GM03348 (cell line): ENCODE measurements around the gene C4orf17.
"Not testable (repeated sequence)": the region's sequence is repeated elsewhere in the genome, so short reads cannot be mapped to it uniquely, and the experiment has no call there.

ENCODE experiments used
- DNase-seq: peaks from one replicate; pipeline ENCODE4 v3.0.0; 2012; ENCODE audit warnings: low spot score

C4orf17 gene

DNA sequence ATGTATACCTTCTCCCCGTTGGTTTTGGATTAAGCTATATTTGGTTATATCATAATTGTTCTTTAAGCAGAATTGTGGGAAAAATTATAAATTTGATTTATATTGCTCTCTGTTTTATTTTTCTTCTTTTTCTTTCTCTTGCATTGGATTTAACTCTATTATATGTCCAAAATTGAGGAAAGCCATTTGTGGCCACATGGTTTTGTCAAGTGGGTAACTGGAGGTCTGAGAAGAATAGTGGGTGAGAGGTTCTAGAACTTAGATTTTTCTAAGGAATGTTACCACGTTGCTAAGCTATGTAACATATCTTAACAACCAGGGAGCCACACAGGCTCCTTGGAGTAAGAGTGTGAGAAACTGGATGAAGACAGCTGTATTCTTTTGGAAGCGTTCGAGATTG, at the start of gene C4orf17:
Gene C4orf17 (plus strand): TSS at position 301 of the 400 bp plus-strand sequence. CDS start 2,061 bp downstream, outside the sequence.
- DNase-seq, result no peak

DNA sequence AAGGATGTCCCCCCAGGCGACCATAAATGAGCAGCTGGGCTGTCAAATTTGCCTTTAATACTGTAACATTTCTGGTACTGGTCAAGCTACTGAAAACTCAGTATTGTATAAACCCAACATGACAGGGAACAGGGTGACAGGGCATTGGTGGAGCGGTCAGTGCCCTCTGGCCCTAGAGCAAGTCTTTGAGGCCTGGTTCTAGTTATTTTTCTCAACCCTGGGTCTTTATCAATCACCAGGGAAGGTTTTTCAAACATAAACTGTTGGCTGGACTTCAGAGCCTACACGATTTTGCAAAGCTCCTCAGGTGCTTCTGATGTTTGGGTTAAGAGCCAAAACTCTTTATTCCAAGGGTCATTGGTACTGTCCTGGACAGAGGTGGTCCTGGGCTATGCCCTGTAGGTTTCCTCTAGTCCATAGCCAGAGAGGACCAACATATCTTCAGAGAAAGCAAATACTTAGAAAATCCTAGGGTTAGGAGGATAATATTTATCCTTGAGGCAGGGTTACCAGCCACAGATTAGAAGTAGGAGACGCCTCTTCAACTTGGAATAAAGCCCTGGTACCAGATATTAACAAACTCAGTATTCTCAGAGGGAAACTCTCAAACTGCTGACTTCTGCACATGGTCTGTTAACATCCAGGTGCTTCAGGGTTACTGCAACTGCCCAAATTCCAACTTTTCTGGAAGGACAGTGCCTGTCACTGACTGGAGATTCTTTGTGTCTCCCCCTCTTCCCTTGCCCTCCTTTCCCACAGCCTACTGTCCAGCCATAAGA, 49.0 kb upstream of the C4orf17 start:
- DNase-seq, result no peak

DNA sequence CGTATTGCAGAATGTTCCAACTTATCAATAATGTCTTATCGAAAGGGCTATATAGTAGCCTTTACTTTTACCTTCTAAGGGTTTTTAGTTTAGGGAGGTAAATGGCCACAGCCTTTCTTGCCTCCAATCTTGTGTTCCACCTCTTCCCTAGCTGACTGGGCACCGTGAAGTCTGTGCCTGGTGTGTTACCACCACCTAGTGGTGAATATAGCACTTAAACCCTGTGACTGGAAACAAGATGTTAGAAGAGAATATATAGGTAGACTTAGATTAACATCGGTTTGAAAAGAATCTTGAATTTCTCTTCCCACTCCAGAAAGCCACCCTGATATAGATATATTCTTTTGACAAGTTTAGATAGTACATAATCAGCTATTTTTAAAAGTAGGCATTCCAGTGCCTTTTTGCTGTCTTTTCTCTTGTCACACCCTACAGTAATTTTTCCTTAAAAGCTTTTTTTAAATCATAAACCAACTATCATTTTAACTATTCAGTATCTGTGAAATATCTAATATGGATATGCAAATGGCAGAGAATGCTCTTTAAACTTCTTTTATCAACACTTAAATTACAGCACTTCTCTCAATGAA, 47.9 kb upstream of the C4orf17 start:
- peak; percentile 83 for DNase-seq

DNA sequence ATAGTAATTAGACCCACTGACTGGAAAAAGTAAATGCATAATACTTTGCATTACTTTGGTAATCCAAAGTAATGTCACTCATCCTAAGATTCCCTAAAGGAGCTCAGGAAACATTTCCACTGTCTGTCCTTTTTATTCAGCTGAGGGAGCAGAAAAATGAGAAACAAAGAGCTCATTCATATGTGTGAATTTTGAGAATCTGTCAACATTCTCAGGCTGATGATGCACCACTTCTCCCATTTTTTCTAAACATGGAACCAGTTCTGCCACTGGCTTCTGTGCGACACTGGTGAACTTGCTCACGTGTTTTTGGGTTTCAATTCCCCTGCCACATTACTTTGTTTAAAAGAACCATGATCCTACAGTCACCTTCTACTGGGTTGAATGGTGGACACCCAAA, 47.3 kb upstream of the C4orf17 start:
- no peak for DNase-seq

DNA sequence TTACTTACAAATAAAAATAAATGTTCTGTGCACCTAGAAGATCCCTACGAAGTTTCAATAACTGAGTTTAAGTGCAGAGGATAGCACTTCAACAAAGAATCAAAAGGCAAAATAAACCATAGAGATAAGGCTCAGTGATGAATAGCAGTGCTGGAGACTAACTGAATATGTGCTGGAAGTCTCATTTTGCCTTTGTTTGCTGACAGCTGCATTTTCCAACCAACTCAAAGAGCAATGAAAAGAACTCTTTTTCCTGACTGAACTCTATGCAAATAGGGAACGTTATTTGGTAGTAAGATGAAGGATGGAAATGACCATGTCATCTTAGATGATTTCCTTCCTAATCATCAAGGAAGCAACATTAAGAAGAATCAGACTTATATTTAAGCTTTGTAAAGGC, 42.9 kb upstream of the C4orf17 start:
- no peak for DNase-seq

DNA sequence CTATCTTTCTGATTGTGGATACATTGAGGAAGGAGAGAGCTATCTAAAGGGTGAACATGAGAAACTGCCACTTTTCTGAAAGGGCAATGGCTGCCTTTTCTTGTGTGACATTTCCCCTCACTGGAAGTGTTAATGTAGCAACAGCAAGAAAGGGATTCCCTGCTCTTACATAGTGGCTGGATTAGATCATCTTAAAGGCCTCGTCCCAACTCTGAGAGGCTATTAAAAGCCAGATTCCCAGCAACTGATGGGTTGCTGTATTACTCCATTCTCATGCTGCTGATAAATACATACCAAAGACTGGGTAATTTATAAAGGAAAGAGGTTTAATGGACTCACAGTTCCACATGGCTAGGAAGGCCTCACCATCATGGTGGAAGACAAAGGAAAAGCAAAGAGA, 41.9 kb upstream of the C4orf17 start:
- no peak for DNase-seq

DNA sequence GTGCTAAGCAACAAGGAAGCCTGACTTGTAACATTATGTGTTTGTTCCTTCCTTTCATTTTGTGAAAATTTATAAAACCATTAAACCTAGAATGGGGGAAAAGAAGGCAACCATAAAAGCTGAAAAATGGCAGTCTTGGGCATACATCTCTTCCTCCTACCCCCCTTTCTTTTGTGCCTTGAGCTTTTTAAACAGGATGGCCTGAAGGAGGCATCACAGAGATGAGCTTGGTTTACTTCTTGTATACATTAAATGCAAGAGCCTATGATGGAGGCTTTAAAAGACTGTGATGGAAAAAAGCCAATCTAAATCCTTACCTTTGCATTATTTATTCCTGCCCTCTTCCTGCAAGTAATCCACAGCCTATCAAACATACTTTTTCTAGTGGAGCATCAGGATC, 39.5 kb upstream of the C4orf17 start:
- DNase-seq, result no peak

DNA sequence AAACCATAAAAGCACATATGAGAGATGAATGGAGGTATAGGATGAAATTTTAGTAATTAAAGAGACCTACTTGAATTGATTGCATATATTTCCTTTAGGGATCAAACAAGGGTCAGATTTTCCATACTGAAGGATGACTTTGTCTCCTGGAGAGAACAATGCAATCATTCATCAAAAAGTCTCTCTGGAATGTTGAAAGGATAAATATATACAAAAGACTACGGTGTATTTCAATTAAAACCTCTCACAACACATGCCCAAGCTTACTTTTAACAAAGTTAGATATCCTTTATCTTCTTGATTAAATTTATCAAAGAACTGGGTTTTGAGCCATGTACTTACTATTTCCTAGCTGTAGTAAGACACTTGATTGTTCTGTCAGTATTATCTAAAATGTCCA, 38.9 kb upstream of the C4orf17 start:
- DNase-seq, result no peak

DNA sequence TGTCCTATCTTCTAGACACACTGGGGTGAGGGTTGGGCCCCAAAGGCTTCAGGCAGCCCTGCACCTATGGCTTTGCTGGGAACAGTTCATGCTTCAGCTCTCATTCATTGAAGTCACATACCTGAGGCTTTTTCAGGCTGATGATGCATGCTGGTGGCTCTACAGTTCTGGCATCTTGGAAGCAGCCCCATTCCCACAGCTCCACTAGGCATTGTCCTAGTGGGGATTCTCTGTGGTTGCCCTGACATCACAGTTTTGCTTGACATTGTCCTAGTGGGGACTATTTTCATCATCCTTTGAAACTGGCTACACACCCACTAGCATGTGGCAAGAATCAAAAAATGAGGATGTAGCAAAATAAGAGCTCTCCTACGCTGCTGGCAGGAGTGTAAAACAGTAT, 37.7 kb upstream of the C4orf17 start:
- DNase-seq, result no peak

DNA sequence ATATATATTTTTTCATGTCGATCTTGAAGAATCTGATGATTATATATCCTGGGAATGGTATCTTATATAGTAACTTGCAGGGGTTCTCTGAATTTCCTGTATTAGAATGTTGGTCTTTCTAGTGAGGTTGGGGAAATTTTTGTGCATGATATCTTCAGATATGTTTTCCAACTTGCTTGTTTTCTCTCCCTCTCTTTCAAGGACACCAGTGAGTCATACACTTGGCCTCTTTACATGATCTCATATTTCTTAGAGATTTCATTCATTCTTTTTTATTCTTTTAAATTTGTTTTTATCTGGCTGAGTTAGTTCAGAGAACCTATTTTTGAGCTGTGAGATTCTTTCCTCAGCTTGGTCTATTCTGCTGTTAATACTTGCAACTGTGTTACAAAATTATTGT, 27.2 kb upstream of the C4orf17 start:
- DNase-seq, result no peak

DNA sequence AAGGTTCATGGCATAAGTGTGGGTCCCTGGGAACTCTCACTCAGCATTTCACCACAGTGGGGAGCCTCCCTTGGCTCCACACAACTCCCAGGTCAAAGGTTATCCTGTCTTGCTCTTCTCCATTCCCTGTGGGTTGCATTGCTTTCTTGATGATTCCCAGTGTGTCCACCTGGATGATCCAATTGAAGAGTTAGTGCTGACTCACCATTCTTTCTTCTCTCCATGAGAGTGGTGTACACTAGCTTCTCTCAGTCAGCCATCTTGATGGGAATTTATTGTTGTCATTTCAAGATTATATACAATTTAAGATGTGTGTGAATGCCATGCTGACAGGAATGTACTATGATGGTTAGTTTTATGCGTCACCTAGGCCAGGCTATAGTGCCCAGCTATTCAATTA, 25.6 kb upstream of the C4orf17 start:
- DNase-seq, result no peak

DNA sequence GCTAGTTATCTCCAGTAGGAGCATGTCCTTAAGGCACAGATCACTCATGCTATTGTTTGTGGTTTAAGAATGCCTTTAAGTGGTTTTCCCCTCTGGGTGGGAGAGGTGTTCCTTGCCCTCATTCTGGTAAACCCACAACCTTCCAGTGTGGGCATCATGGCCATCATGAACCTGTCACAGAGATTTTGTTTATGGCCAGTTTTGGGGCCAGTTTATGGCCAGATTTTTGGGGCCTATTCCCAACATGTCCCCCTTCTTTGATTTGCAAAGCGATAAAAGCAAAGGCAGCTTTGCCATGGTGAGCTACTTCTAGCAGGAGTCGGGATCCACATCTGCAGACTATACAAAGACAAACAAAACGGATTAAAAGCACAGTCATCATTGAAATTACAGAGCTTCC, 24.2 kb upstream of the C4orf17 start:
- not testable (repeated sequence) for DNase-seq

DNA sequence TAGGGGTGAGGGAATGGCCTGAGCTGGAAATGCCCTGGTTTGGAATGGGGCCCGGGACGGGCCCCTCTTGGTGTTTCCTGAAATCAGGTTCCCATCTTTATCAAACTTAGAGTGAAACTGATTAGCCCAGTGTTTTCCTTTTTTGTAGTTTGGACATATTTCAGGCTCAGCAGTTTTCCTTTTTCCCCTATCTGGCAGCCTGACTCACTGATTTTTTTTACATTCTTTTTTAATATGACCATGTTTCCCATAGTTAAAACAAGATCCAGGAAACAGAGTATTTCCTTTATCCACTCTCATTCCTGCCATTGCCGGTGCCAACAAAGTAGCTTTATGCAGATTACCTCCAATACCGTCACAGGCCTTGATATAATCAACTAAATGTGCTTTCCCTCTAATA, 20.5 kb upstream of the C4orf17 start:
- no peak for DNase-seq

DNA sequence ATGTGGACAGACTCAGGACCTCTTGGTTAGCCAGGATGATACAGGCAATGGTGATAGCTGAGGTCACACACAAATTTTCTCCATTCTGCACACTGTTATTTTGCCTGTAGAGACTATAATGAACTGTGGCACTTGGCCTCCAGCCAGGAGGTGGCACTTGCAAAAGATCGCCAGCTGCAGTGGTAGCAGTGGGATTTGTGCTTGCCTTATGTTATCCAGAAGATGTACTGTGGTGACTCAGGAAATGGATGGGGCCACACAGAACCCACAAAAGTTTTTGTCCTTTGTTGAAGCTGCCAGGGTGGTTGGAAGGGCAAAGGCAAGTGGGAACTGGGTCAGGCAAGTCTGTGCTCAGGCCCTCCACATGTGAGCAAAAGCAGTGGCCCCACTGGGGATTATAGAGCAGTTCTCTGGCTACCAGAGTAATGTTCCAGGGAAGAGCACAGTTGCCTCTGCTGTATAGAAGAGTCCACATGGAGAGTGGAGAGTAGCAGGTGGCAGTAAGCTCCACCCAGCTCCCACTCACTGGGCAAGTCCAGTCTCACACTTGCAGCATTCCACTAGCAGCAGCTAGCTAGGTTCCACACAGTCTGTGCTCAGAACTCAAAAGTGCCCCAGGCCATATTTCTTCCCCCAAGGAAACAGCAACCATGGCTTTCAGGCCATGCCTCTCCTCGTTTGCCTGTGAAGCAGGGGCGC, 5.9 kb upstream of the C4orf17 start:
- no peak for DNase-seq

DNA sequence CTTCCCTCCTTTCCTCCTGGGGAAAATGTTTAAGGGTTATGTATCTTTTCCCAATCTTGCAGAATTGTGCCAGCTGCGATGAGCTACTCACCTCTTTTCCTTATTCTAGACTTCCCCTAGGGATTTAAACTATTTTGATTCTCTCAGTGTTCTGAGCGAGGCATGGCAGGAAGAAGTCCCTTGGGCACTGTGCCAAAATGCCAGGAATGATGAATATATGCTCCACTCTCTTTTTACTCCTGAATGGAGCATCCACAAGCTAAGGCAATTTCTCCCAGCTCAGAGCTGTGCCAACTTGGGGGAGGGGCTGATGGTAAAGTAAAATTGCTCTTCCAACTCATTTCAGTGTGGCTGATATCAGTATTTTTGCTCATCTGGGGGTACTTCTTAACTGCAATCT, 4.0 kb upstream of the C4orf17 start:
- no peak for DNase-seq

DNA sequence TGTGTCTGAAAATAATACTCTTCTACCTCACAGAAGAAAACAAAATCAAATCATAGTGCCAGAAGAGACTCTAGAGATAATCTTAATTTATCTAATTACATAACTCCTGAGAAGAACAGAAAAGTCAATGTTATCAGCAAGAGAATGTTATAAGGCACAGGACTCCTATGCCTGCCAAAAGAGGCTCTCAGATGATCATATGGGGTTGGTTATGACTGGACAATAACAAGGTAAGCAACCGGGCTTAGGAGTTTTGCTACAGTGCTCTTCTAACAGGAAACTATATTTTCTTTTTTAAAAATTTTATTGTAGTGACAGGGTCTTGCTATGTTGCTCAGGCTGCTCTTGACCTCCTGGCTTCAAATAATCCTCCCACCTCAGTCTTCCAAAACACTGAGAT, 3.5 kb upstream of the C4orf17 start:
- no peak for DNase-seq

DNA sequence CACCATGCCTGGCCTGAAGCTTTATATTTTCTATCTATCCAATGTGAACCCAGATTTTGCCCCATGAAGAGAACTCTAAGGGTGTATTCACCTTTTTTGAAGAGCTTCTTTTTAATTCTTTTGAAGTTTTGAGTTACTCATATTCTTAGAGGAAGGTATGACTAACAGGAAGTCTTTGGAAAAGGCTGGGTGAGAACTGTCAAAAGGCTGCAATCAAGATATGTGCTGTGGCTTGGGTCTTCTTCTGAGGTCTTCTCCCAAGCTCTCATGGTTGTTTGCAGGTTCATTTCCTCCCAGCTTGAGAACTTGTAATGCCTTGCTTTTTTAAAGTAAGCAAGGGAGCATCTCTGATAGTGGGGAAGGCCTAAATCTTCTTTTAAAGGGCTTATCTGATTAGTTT, 3.1 kb upstream of the C4orf17 start:
- no peak for DNase-seq

DNA sequence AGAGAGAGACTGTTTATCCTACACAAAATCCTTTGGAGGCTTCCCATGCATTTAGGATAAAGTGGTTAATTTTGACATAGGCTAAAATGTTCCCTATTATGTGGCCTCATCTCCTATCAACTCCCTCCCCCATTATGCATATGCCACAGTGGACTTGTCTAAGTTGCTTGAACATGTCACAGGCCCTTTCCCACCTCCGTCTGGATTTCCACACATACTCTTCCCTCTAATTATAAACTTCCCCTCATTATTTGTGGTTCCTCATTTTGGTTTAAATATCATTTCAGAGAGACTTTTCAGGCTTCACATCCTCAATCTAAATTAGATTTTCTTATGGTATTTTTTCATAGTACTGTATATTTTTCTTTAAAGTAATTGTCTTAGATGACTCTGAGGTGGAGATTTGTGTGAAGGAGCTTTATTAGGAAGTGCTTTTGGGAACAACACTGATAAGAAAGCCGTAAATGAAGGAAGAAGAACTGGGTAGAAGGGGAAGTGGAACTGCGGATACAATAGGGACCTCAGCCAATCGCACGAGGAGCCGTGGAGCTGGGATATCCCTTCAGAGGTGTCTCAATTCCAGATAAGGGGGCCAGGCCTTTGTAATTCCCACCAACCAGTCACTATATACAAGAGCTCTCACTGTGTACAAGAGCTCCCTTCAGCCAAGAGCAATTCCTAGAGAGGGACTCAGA, 7.9 kb downstream of the C4orf17 start:
- no peak for DNase-seq

DNA sequence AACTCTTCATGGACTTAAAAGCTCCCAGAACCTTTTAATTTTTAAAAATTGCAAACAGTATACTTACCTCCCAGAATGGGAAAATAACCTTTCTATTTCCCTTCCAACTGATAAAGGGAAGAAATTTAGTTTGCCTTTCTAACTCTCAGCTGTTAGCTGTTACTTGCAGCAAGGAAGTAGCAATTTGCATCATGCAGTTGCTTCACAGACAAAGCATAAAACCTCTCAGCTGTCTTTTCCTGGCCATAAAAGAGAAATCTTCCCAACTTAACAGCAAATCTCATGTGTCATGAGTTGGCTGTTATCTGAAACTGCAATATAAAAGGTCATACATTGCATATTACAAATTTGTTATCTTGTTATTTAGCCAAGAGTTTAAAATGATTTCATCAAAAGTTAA, 18.4 kb downstream of the C4orf17 start:
- peak; percentile 6 for DNase-seq

DNA sequence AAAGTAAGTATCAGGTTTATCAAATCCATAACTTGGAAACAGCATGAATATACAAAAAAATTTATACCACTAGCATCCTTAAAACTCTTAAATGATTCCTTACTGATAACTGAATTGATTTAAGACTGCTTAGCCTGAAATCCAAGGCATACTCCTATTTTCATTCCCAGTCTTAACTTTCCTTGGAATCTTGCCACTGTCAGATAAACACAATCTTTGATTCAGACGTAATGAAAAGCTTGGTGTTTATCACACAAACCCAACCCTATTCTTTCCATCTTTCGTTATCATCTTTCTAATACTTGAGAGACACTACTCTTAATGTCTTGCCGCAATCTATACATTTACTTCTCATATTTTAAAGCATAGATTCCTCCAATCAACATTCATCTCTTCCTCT, 19.1 kb downstream of the C4orf17 start:
- no peak for DNase-seq

DNA sequence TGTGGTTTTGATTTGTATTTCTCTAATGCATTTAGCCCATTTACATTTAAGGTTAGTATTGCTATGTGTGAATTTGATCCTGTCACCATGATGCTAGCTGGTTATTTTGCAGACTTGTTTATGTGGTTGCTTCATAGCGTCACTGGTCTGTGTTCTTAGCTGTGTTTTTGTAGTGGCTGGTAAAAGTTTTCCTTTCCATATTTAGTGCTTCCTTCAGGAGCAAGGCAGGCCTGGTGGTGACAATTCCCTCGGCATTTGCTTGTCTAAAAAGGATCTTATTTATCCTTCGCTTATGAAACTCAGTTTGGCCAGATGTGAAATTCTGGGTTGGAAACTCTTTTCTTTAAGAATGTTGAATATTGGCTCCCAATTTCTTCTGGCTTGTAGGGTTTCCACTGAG, 23.9 kb downstream of the C4orf17 start:
- not testable (repeated sequence) for DNase-seq

DNA sequence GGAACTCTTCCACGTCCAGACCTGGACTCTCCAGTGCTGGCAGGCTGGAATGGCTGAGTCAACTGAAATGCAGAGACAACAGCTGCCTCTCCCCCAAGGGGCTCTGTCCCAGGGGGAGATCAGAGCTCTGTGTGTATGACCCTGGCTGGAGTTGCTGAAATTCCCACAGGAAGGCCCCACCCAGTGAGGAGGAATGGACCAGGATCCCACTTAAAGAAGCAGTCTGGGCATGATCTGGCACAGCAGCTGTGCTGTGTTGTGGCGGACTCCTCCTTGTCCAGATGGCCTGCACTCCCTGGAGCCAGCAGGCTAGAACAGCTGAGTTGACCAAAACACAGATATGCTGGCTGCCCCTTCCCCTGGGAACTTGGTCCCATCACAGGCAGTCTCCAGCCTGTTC, 25.4 kb downstream of the C4orf17 start:
- no peak for DNase-seq

DNA sequence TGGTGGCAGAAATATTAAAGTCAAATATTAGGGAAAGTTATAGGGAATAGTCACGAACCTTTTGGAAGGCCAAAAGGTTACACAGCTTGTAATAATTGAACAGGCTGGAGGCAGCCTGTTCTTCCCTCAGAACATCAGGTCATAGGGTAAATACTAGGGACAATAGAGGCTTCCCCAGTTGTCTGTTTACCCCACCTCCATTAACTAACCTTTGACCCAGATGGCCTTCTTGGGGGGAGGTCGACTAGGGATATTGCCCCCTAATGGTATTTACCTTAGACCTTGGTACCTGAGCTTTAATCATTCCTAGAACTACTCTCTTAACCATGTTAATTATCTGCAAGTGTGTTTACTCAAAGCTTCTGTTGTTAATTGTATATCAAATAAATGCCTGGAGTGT, 26.0 kb downstream of the C4orf17 start:
- DNase-seq, result no peak
